Measurements from ENCODE around the gene THOC7. TPM values are rescaled to one million over a fixed set of nuclear protein-coding genes. Genes with fewer than 3 reads are reported as not detected.

Gene THOC7
- total RNA-seq, 1 experiment from 2014 or later = 41.8 TPM

DNA sequence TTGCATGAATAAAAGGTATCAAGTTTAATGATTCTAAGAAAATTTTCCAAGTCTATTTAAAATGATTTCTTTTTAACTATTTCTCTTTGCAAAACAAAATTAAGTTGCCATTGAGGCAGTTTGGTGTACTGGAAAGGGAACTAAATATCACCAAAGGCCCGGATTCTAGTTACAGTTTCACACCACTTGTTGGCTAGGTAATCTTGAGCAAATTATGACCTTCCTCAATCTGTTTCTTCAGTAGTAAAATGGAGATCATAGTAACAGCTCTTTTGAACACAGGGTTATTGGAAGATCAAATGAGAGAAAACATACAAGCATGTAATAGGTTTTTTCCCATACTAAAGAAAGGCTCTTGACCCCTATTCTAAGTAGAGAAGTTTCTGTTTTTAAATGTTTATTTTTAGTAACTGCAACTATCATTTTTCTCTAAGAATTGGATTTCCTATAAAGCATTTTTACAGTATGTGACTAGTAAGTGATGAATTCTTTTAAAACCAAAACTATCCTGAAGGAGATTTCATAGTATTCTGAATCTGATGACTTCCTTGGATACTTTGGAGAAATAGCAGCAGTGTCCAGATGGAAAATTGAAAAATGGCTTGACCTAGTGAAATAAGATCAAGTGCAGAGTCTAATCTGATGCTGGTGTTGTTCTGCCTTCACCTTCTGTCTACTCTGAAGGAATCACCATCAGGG is 32.9 kb upstream of the THOC7 start:
- H3F3A ChIP-seq (ENCODE audit: low read length, unreplicated experiment) = no peaks in the 10 kb centered on the region
- no peak overlapping the region for H3K27ac ChIP-seq (ENCODE audit: low read length)
- H3K79me2 ChIP-seq (ENCODE audit: low read length) = no peaks in the 10 kb centered on the region
- no peaks in the 10 kb centered on the region for H3K9me3 ChIP-seq (ENCODE audit: low read length)
- ChIA-PET CTCF (no interaction called here), POLR2A (ENCODE audit: unreplicated experiment) (no interaction called here)
- H2AFZ ChIP-seq (ENCODE audit: low read length) = no peak overlapping the region
- no peak overlapping the region for H3K4me2 ChIP-seq (ENCODE audit: low read length)
- H3K9ac ChIP-seq (ENCODE audit: low read length) = no peak overlapping the region
- no peak for TF ChIP-seq EZH2 (IDR thresholded peaks at IDR 0.05; ENCODE audit: low read length, unreplicated experiment)
- TF ChIP-seq, protein P1, sequence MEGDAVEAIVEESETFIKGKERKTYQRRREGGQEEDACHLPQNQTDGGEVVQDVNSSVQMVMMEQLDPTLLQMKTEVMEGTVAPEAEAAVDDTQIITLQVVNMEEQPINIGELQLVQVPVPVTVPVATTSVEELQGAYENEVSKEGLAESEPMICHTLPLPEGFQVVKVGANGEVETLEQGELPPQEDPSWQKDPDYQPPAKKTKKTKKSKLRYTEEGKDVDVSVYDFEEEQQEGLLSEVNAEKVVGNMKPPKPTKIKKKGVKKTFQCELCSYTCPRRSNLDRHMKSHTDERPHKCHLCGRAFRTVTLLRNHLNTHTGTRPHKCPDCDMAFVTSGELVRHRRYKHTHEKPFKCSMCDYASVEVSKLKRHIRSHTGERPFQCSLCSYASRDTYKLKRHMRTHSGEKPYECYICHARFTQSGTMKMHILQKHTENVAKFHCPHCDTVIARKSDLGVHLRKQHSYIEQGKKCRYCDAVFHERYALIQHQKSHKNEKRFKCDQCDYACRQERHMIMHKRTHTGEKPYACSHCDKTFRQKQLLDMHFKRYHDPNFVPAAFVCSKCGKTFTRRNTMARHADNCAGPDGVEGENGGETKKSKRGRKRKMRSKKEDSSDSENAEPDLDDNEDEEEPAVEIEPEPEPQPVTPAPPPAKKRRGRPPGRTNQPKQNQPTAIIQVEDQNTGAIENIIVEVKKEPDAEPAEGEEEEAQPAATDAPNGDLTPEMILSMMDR (conservative IDR thresholded peaks at IDR 0.05; ENCODE audit: low read depth, low read length) = no peak
- TF ChIP-seq EZH2phosphoT487 (IDR thresholded peaks at IDR 0.05; ENCODE audit: borderline replicate concordance, low read length) = no peak
- no peaks in the 10 kb centered on the region for H3K4me1 ChIP-seq (ENCODE audit: insufficient read depth, low read length)
- intact Hi-C loops (cut with micrococcal nuclease) = no loop called here
- BruUV-seq (replicated peaks) = no TSS peak
- no peaks in the 10 kb centered on the region for H3K27me3 ChIP-seq (ENCODE audit: low read length)
- H3K36me3 ChIP-seq (ENCODE audit: low read depth, low read length) = no peaks in the 10 kb centered on the region
- DNase-seq = no peak
- H4K20me1 ChIP-seq (ENCODE audit: low read length) = no peaks in the 10 kb centered on the region
- ATAC-seq = peak; percentile 66
- H3K9me2 ChIP-seq (replicated peaks; ENCODE audit: low read length) = no peaks in the 10 kb centered on the region
- H3K4me3 ChIP-seq (ENCODE audit: low read length) = no peak overlapping the region

DNA sequence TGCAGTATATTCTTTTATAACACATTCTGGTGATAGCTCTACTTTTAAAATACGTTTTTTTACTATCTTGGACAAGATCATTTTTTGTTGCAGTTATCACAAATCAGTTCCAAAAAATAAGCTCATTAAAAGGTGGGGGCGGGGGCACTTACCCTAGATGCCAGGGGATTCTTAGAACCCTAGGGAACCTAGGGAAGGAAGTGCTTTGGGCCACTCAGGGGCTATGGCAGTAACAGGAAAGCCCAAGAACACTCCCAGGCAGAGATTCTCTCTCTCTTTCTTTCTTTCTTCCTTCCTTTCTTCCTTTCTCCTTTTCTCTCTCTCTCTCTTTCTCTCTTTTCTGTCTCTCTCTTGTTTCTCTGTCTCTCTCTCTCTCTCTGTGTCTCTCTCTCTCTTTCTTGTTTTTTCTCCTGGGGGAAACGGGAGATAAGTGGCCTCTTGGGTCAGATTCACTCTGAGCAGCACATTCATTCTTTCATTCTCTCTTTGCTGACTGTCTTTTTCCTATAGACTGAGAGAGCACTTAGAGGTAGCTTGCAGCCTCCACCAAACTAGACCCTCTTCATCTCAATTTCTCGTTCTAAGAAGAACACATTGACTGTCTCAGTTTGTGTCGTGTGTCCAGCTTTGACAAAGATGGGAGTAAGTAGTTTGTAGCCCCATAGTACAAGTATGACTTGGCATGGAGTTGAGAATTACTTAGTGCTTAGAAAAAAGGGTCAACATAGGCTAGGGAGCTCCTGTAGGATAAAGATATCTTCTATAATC is 32.0 kb upstream of the THOC7 start:
- no peaks in the 10 kb centered on the region for H3K36me3 ChIP-seq (ENCODE audit: low read depth, low read length)
- H3K79me2 ChIP-seq (ENCODE audit: low read length) = no peaks in the 10 kb centered on the region
- H3K4me2 ChIP-seq (ENCODE audit: low read length) = no peak overlapping the region
- ATAC-seq (no peak), DNase-seq (no peak)
- H3K27ac ChIP-seq (ENCODE audit: low read length) = no peak overlapping the region
- POLR2A ChIA-PET (ENCODE audit: unreplicated experiment) = interaction anchor here (0.6 kb wide), 1 partner anchor 19 kb away, joined by 19 read pairs; no protein-coding TSS in a partner anchor
- H3K4me3 ChIP-seq (ENCODE audit: low read length) = no peak overlapping the region
- no peaks in the 10 kb centered on the region for H3K9me3 ChIP-seq (ENCODE audit: low read length)
- intact Hi-C loops (cut with micrococcal nuclease) = no loop called here
- H2AFZ ChIP-seq (ENCODE audit: low read length) = no peak overlapping the region
- H3K9me2 ChIP-seq (replicated peaks; ENCODE audit: low read length) = no peaks in the 10 kb centered on the region
- CTCF ChIA-PET = no interaction called here
- BruUV-seq (replicated peaks) = no TSS peak
- H3K4me1 ChIP-seq (ENCODE audit: insufficient read depth, low read length) = no peaks in the 10 kb centered on the region
- no peaks in the 10 kb centered on the region for H4K20me1 ChIP-seq (ENCODE audit: low read length)
- no peaks in the 10 kb centered on the region for H3F3A ChIP-seq (ENCODE audit: low read length, unreplicated experiment)
- no peaks in the 10 kb centered on the region for H3K27me3 ChIP-seq (ENCODE audit: low read length)
- H3K9ac ChIP-seq (ENCODE audit: low read length) = no peak overlapping the region
- TF ChIP-seq EZH2phosphoT487 (IDR thresholded peaks at IDR 0.05; ENCODE audit: borderline replicate concordance, low read length) = no peak
- TF ChIP-seq, protein P1 (conservative IDR thresholded peaks at IDR 0.05; ENCODE audit: low read depth, low read length) = no peak
- TF ChIP-seq EZH2 (IDR thresholded peaks at IDR 0.05; ENCODE audit: low read length, unreplicated experiment) = no peak

Data from PC-3 (cell line).